Astrocyte of the spinal cord (primary cell): ENCODE measurements around the gene HDAC10.

Experiments
- DNase-seq: peaks from one replicate; pipeline ENCODE4 v3.0.0; 2011; ENCODE audit warnings: low read depth, low spot score
- H3K4me3 ChIP-seq: 2 replicates; pipeline ENCODE4 v1.5.1; 2011; ENCODE audit warnings: low read depth, mild to moderate bottlenecking, low read length, moderate library complexity
- in situ Hi-C: cut with HindIII; loops from 2 replicates; pipeline ENCODE4 v1.10.0; 2017; ENCODE audit warnings: low sequenced_read_pairs
- TF ChIP-seq, protein P1 (sequence below): IDR thresholded peaks from 2 replicates; pipeline ENCODE4 v1.5.1; 2012; ENCODE audit warnings: low read depth, mild to moderate bottlenecking, low read length, inconsistent platforms

Gene HDAC10, protein sequence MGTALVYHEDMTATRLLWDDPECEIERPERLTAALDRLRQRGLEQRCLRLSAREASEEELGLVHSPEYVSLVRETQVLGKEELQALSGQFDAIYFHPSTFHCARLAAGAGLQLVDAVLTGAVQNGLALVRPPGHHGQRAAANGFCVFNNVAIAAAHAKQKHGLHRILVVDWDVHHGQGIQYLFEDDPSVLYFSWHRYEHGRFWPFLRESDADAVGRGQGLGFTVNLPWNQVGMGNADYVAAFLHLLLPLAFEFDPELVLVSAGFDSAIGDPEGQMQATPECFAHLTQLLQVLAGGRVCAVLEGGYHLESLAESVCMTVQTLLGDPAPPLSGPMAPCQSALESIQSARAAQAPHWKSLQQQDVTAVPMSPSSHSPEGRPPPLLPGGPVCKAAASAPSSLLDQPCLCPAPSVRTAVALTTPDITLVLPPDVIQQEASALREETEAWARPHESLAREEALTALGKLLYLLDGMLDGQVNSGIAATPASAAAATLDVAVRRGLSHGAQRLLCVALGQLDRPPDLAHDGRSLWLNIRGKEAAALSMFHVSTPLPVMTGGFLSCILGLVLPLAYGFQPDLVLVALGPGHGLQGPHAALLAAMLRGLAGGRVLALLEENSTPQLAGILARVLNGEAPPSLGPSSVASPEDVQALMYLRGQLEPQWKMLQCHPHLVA

GRCh38 chr22:50250555-50251476 lies at the start of gene HDAC10:
TSS of gene HDAC10 (minus strand) at chr22:50251265. CDS start at chr22:50251032, 233 bp downstream.
- peak within 1 kb of the TSS; percentile 74 for H3K4me3 ChIP-seq
- in situ Hi-C loops, result no loop called here
- DNase-seq, result peak; percentile 78
- TF ChIP-seq, protein P1, sequence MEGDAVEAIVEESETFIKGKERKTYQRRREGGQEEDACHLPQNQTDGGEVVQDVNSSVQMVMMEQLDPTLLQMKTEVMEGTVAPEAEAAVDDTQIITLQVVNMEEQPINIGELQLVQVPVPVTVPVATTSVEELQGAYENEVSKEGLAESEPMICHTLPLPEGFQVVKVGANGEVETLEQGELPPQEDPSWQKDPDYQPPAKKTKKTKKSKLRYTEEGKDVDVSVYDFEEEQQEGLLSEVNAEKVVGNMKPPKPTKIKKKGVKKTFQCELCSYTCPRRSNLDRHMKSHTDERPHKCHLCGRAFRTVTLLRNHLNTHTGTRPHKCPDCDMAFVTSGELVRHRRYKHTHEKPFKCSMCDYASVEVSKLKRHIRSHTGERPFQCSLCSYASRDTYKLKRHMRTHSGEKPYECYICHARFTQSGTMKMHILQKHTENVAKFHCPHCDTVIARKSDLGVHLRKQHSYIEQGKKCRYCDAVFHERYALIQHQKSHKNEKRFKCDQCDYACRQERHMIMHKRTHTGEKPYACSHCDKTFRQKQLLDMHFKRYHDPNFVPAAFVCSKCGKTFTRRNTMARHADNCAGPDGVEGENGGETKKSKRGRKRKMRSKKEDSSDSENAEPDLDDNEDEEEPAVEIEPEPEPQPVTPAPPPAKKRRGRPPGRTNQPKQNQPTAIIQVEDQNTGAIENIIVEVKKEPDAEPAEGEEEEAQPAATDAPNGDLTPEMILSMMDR, result no peak

GRCh38 chr22:50300620-50301257 lies 49.7 kb upstream of the HDAC10 start:
- H3K4me3 ChIP-seq, result no peak overlapping the region
- in situ Hi-C loops, result no loop called here
- no peak for DNase-seq
- TF ChIP-seq, protein P1, result no peak

GRCh38 chr22:50299785-50300619 lies 48.9 kb upstream of the HDAC10 start:
- no peak for DNase-seq
- TF ChIP-seq, protein P1, result no peak
- no peak overlapping the region for H3K4me3 ChIP-seq
- in situ Hi-C loops, result no loop called here

DNA sequence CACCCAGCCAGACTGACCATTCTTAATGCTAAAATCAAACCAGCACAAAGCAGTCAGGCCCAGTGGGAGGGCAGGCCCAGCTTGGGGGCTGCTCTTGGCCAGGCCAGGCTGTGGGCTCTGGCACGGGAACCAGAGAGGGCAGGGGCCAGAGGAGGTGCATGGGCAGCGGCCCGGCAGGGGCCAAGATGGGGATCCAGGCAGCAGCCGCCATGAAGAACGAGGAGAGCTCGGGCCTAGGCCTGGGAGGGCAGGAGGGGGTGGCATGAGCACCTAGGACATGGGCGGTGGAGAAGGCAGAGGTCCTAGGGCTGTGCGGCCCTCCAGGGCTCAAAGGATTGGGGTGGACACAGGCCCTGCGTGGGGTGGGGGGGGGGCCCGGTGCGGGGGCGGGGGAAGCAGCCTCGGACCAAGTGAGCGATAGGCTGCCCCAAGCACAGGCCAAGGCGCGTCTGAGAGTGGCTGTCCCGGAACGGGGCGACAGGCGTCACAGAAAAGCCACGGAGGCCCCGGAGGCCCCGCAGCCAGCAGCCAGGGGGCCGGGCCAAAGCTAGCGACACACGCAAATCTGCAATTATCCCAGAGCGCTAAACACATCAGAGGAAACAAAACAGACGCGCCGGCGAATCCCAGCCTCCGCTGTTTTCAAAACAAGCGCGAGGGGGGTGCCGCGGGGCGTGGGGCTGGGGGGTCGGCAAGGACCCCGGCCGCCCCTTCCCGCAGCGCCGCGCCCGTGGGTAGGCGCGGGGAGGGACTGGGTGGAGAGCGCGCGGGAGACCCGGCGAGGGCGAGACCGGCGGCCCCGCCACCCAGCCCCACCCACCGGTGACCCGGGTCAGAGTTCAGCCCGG lies 48.1 kb upstream of the HDAC10 start:
- no peak overlapping the region for H3K4me3 ChIP-seq
- TF ChIP-seq, protein P1, result no peak

DNA sequence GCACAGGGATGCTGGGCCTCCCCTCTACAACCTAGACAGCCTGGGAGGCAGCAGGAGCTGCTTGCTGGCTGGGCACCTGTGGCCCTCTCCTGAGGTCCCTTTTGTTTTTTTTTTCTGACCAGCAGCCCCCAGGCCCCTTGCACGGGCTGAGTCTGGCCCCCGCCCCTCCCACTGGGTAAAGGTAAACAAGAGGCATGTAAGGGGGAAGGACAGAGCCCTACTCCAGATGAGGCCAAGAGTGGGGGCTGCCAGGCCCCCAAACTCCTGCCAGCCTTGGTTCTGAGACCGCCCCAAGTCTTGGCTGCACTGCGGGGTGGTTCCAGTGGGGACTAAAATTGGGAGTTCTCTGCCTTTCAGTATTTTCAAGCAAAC lies 47.2 kb upstream of the HDAC10 start:
- TF ChIP-seq, protein P1, result no peak
- DNase-seq, result no peak
- in situ Hi-C loops, result no loop called here
- no peak overlapping the region for H3K4me3 ChIP-seq

More for the DNA sequence above, 48.1 kb upstream of the HDAC10 start:
- in situ Hi-C loops, result no loop called here
- no peak for DNase-seq
